Kidney epithelial cell (primary cell): ENCODE measurements around the gene ETS2. TPM values are rescaled to one million over a fixed set of nuclear protein-coding genes. Genes with fewer than 3 reads are reported as not detected.

Experiments used
- DNase-seq: peaks from one replicate; pipeline ENCODE4 v3.0.0-alpha.2; 2010; ENCODE audit warnings: low read depth
- H3K27me3 ChIP-seq: 2 replicates; pipeline ENCODE4 v1.6.0; 2011; ENCODE audit warnings: low read length; ENCODE audit not compliant: control insufficient read depth, insufficient read depth
- H3K36me3 ChIP-seq: 2 replicates; pipeline ENCODE4 v1.5.1; 2011; ENCODE audit warnings: low read length; ENCODE audit not compliant: control insufficient read depth, insufficient read depth
- H3K4me3 ChIP-seq: 2 replicates; pipeline ENCODE4 v1.5.1; 2011; ENCODE audit warnings: low read depth, mild to moderate bottlenecking, control low read depth, low read length
- total RNA-seq: library from RNA; depleted of rRNA; stranded (reverse); fragments of >200 nt; gene quantifications from 2 replicates; pipeline ENCODE4 v1.2.3, GENCODE V29; 2015
- TF ChIP-seq, protein P1 (sequence below): IDR thresholded peaks from 2 replicates; pipeline ENCODE4 v1.5.1; 2011; ENCODE audit warnings: mild to moderate bottlenecking, moderate library complexity, low read length, control low read depth, inconsistent platforms; ENCODE audit not compliant: insufficient read depth, poor library complexity, severe bottlenecking

ETS2 gene
- total RNA-seq, 1 donor from 2014 or later = 41.2 TPM

DNA sequence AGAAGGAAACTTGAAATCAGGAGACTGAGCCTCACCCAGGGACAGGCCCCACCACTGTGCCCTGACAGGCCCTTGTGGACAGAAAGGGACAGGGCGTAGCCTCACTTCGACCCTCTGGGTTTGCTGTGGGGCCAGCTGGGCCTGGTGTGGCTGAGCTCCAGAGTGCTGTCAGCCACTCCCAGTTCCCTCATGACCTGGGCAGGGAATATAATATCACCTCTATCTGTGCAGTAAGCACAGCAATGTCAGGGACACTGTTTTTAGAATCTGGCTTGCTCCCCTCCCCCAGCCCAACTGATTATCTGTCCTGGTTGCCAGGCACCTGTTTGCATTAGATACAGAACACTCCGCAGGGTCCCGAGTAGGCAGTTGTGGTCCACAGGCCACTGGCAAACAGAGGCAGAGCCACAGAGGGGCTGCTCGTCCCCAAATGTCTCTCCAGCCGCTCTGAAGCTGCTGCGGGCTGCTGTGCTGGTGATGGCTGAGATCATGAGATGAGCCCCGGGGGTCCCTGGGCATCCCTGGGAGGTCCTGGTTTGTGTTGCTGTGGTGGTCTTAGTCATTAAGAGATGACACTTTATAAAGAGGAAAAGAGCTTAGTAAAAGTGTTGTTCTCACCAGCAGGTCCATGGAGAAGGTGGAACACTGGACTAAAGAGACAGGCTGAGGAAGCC is 51.6 kb downstream of the ETS2 start:
- TF ChIP-seq, protein P1, sequence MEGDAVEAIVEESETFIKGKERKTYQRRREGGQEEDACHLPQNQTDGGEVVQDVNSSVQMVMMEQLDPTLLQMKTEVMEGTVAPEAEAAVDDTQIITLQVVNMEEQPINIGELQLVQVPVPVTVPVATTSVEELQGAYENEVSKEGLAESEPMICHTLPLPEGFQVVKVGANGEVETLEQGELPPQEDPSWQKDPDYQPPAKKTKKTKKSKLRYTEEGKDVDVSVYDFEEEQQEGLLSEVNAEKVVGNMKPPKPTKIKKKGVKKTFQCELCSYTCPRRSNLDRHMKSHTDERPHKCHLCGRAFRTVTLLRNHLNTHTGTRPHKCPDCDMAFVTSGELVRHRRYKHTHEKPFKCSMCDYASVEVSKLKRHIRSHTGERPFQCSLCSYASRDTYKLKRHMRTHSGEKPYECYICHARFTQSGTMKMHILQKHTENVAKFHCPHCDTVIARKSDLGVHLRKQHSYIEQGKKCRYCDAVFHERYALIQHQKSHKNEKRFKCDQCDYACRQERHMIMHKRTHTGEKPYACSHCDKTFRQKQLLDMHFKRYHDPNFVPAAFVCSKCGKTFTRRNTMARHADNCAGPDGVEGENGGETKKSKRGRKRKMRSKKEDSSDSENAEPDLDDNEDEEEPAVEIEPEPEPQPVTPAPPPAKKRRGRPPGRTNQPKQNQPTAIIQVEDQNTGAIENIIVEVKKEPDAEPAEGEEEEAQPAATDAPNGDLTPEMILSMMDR = no peak
- Histone ChIP-seq H3K36me3 (no peaks in the 10 kb centered on the region), H3K4me3 (no peak overlapping the region), H3K27me3 (no peaks in the 10 kb centered on the region)
- no peak for DNase-seq

DNA sequence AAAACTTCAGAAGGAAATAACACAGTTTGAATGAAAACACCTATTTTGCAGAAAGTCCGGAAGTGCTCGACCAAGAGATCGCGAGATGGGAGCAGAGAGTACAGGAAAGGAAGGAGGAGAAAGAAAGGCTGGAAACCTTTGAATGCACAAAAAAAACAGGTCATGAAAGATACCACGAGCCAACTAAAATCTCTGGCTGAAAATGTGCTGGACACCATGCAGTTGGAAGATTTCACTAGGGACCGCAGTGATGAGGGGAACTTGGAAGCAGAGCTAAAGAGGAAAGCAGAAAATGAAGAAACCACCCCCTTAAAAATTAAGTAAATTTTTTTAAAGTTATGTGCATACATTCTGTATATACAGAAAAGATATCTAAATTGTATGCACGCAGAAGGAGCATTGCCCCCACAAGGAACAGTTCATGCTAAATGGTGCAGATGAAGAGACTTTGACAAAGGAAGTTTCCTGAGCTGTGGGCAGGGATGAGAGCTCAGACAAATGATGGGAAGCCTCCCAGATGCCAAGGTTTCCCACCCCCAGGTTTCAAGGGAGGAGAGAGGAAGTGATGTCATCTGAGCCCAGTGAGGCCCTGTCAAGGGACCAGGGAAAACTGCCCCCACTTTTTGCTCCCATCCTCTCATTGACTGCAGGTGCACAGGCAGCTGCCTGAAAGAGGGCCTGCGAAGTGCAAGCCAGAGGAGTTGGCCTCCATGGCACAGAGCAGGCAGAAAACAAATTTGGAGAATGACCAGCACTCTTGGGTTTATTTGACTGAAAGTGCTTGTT is 52.5 kb downstream of the ETS2 start:
- TF ChIP-seq, protein P1 = no peak
- DNase-seq = no peak
- Histone ChIP-seq H3K27me3 (no peaks in the 10 kb centered on the region), H3K36me3 (no peaks in the 10 kb centered on the region), H3K4me3 (no peak overlapping the region)

DNA sequence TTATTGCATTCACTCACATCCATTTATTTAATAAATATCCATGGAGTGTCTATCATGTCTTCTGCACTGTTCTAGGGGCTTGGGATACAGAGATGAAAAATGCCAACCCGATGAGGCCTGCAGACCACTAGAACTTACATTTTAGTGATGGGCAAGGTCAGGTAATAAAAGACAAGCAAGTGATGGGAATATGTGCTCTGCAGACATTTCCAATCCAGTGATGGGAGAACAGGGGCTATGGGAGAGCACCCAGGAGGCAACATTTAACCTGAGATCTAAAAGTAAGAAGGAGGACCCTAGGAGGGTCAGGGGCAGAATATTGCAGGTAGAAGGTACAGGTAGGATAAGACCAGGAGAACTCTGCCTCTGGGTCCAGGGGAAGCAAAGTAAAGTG is 53.1 kb downstream of the ETS2 start:
- no peaks in the 10 kb centered on the region for H3K36me3 ChIP-seq
- H3K4me3 ChIP-seq = no peak overlapping the region
- no peak for DNase-seq
- no peaks in the 10 kb centered on the region for H3K27me3 ChIP-seq
- TF ChIP-seq, protein P1 = no peak

DNA sequence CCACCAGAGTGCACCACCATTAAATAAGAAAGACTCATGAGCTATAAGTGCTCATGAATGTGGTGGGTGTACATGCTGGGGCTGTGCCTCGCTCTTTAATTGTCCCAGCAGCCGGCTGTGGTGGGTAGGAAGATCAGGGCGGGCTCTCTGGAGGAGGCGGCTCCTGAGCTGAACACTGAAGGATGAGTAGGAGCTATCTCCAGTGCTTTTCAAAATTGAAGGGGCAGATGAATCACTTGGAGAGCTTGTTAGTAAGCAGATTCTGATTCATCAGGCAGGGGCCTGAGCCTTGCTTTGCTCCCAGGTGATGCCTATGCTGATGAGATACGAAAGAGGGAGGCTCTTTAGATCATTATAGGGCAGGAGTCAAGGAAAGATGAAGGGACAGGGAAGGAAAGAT is 54.1 kb downstream of the ETS2 start:
- Histone ChIP-seq H3K4me3 (no peak overlapping the region), H3K27me3 (no peaks in the 10 kb centered on the region), H3K36me3 (no peaks in the 10 kb centered on the region)
- no peak for DNase-seq
- TF ChIP-seq, protein P1 = no peak

DNA sequence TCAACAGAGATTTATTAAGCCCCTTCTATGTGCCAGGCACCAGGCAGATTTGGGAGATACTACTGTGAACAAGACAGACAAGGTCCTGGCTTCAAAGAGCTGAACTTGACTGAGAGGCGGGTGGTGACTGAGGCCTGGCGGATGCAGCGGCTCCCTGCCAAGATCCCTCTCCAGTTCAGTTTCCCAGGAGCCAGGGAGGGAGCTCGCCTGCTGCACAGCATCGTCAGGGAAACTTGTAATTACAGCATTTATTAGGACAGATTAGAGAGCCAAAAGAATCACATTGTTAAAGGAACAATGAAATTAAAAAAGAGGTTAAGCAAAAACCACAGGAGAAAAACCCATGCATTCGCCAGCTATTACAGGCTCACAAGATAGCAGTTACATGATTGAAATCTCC is 55.3 kb downstream of the ETS2 start:
- TF ChIP-seq, protein P1 = no peak
- Histone ChIP-seq H3K36me3 (no peaks in the 10 kb centered on the region), H3K4me3 (no peak overlapping the region), H3K27me3 (no peaks in the 10 kb centered on the region)
- no peak for DNase-seq
